Natural killer cell (primary cell): Measurements from ENCODE around the gene SLC44A4. TPM values are rescaled to one million over a fixed set of nuclear protein-coding genes. Genes with fewer than 3 reads are reported as not detected.

Experiments
- ATAC-seq, 3 donors: fragments of 150-1000 bp in 2 of 3; fragments of 200-7000 bp in 1 of 3; cut with Tn5 transposase; 1 replicate in 1 of 3; 2 replicates in 2 of 3; pipeline ENCODE4 v1.10.0; 2021; ENCODE audit warnings: mild to moderate bottlenecking in 2 of 3, moderate library complexity in 2 of 3
- DNase-seq, 2 donors: peaks; one replicate each; pipeline versions ENCODE4 v3.0.0 to v3.0.0-alpha.2; 2013 to 2021; ENCODE audit warnings: mixed read lengths in 1 of 2
- H3K27ac ChIP-seq: one replicate; pipeline ENCODE4 v1.5.1; 2013; ENCODE audit warnings: mild to moderate bottlenecking, low read length
- H3K27me3 ChIP-seq: one replicate; pipeline ENCODE4 v1.6.1; 2013; ENCODE audit warnings: low read length; ENCODE audit not compliant: control insufficient read depth, insufficient read depth
- H3K36me3 ChIP-seq: one replicate; pipeline ENCODE4 v1.6.1; 2013; ENCODE audit warnings: low read length; ENCODE audit not compliant: control insufficient read depth, insufficient read depth
- H3K4me1 ChIP-seq: one replicate; pipeline ENCODE4 v1.6.1; 2013; ENCODE audit warnings: low read length; ENCODE audit not compliant: control insufficient read depth, insufficient read depth
- H3K4me3 ChIP-seq: one replicate; pipeline ENCODE4 v1.5.1; 2013; ENCODE audit warnings: low read length
- H3K9me3 ChIP-seq: one replicate; pipeline ENCODE4 v1.6.1; 2013; ENCODE audit warnings: low read length; ENCODE audit not compliant: control insufficient read depth, insufficient read depth
- H3K27ac Mint-ChIP-seq, 2 donors: one replicate each; pipeline ENCODE4 v1.8.0; 2022; ENCODE audit warnings: mild to moderate bottlenecking in 2 of 2, mixed read lengths in 2 of 2, moderate library complexity in 1 of 2
- H3K27me3 Mint-ChIP-seq, 2 donors: one replicate each; pipeline ENCODE4 v1.8.0; 2022; ENCODE audit warnings: low read depth in 2 of 2, mixed read lengths in 2 of 2
- H3K36me3 Mint-ChIP-seq: one replicate; pipeline ENCODE4 v1.8.0; 2022; ENCODE audit warnings: mixed read lengths
- H3K4me1 Mint-ChIP-seq, 2 donors: one replicate each; pipeline ENCODE4 v1.8.0; 2022; ENCODE audit warnings: mixed read lengths in 2 of 2
- H3K4me3 Mint-ChIP-seq: one replicate; pipeline ENCODE4 v1.8.0; 2022; ENCODE audit warnings: mild to moderate bottlenecking, moderate library complexity, mixed read lengths
- H3K9me3 Mint-ChIP-seq, 2 donors: one replicate each; pipeline ENCODE4 v1.8.0; 2022; ENCODE audit warnings: mixed read lengths in 2 of 2
- WGBS: methylation state at CpG from one replicate; pipeline ENCODE4 v1.1.7; 2013; ENCODE audit warnings: missing lambda C conversion rate; ENCODE audit not compliant: insufficient coverage; 5-methylcytosine and 5-hydroxymethylcytosine counted together
- intact Hi-C: fragments of 100-400 bp; cut with micrococcal nuclease; formaldehyde crosslinking; loops from one replicate; pipeline ENCODE4 v1.14.2; 2022
- total RNA-seq, 4 donors: library from RNA; stranded (reverse); fragments of 120-200 nt in 1 of 4; gene quantifications; one replicate each; pipeline versions ENCODE4 v1.2.3 to v1.2.4, GENCODE V29; 2013 to 2022
- TF ChIP-seq, protein P1 (sequence below): fragments of 200-600 bp; IDR thresholded peaks from one replicate; pipeline ENCODE4 v1.8.0; 2022; ENCODE audit warnings: antibody characterized with exemption

The SLC44A4 gene
- total RNA-seq, 3 donors from 2014 or later (not counting 1 experiment from before 2014, with no cell fraction given): 0.48 TPM; not detected in 2

GRCh38 chr6:31900917-31901414 lies 22.2 kb upstream of the SLC44A4 start:
- Histone ChIP-seq H3K27me3 (no peaks in the 10 kb centered on the region), H3K27ac (peak overlapping the region; percentile 17), H3K9me3 (no peaks in the 10 kb centered on the region), H3K36me3 (peaks cover 2% of the 10 kb centered on the region), H3K4me3 (peak overlapping the region; percentile 40), H3K4me1 (peaks cover 54% of the 10 kb centered on the region)
- Mint-ChIP-seq H3K27ac (no peak overlapping the region), H3K4me3 (peak overlapping the region; percentile 31), H3K9me3 (no peaks in the 10 kb centered on the region), H3K36me3 (no peaks in the 10 kb centered on the region), H3K4me1 (peaks cover 33 to 50% of the 10 kb centered on the region in 2 donors), H3K27me3 (no peaks in the 10 kb centered on the region)
- intact Hi-C loops: no loop called here
- peak in 1 of 2 donors; percentile 32 for DNase-seq
- TF ChIP-seq, protein P1, sequence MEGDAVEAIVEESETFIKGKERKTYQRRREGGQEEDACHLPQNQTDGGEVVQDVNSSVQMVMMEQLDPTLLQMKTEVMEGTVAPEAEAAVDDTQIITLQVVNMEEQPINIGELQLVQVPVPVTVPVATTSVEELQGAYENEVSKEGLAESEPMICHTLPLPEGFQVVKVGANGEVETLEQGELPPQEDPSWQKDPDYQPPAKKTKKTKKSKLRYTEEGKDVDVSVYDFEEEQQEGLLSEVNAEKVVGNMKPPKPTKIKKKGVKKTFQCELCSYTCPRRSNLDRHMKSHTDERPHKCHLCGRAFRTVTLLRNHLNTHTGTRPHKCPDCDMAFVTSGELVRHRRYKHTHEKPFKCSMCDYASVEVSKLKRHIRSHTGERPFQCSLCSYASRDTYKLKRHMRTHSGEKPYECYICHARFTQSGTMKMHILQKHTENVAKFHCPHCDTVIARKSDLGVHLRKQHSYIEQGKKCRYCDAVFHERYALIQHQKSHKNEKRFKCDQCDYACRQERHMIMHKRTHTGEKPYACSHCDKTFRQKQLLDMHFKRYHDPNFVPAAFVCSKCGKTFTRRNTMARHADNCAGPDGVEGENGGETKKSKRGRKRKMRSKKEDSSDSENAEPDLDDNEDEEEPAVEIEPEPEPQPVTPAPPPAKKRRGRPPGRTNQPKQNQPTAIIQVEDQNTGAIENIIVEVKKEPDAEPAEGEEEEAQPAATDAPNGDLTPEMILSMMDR: no peak
- ATAC-seq: no peak
- WGBS: 82% methylated on average over 29 of the region's 29 CpGs

DNA sequence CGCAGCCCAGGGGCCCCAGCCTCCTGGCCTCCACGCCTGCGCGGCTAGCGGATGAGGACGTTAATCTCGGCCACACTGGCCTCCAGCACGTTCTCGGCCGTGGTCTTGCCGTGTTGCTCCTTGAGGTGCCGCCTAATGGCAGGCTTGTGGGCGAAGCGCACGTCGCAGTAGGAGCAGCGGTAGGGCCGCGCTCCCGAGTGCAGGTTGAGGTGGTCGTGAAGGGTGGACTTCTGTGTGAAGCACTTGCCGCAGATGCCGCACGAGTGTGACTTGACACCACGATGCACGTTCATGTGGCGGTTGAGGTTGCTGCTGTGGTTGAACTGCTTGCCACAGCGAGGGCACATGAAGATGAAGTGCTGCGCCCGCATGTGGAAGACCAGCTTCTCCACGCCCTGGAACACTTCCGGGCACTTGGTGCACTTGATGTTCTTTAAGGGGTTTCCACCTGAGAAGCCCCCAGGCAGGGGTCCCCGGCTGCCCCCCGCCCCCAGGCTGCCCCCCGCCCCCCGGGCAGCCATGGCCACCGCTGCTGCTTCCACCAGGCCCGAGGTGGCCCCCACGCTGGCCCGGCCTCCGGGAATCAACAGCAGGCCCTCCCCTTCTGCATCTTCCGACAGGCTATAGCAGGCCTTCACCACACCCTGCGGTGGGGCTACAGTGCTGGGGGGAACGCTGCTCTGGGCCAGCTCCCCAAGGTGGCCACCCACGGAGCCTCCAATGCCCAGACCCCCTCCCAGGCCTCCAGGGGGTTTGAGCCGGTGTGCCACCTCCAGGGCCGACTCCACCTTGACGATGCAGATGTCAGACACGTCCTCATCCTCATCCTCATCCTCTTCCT lies 21.3 kb upstream of the SLC44A4 start:
- Mint-ChIP-seq H3K9me3 (no peaks in the 10 kb centered on the region), H3K27ac (peak overlapping the region in 1 of 2 donors; percentile 95), H3K27me3 (no peaks in the 10 kb centered on the region), H3K36me3 (no peaks in the 10 kb centered on the region), H3K4me1 (peaks cover 33 to 50% of the 10 kb centered on the region in 2 donors), H3K4me3 (peak overlapping the region; percentile 72)
- Histone ChIP-seq H3K4me1 (peaks cover 54% of the 10 kb centered on the region), H3K27me3 (no peaks in the 10 kb centered on the region), H3K27ac (no peak overlapping the region), H3K9me3 (no peaks in the 10 kb centered on the region), H3K4me3 (no peak overlapping the region), H3K36me3 (peaks cover 2% of the 10 kb centered on the region)
- TF ChIP-seq, protein P1: no peak
- WGBS: 49% methylated on average over 44 of the region's 49 CpGs
- intact Hi-C loops: loop anchor here (5.0 kb wide), 1 partner anchor 57 kb away; the partner anchor contains the start of genes NELFE and SKIC2
- ATAC-seq (no peak), DNase-seq (peak; percentile 34 to 45)

DNA sequence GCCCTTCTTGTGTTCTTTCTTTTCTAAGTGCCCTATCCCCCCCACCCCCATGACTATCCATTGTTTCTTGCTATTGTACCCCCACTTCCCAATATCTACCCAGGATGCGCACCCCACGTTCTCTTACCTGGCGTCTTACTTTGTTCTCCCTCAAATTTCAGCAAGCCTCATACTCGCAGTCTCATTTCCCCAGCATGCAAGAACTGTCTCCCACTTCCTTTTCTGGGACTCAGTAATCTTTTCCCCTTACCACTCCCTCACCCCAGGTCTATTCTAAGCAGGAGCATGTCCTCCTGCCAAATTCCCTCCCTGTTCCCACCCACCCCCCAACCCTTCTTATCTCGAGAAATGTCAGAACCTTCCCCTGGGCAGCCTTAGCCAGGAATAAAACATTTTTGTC lies 20.4 kb upstream of the SLC44A4 start:
- H3K4me1 ChIP-seq: peaks cover 54% of the 10 kb centered on the region

More for the DNA sequence above, 20.4 kb upstream of the SLC44A4 start:
- intact Hi-C loops: loop anchor here (5.0 kb wide), 1 partner anchor 58 kb away; the partner anchor contains the start of genes NELFE and SKIC2
- H3K27ac Mint-ChIP-seq: peak overlapping the region in 1 of 2 donors; percentile 95
- TF ChIP-seq, protein P1: no peak
- whole genome bisulfite sequencing: 67% methylated on average over 5 of the region's 5 CpGs
- H3K27ac ChIP-seq: no peak overlapping the region
- no peaks in the 10 kb centered on the region for H3K36me3 Mint-ChIP-seq
- no peaks in the 10 kb centered on the region for H3K9me3 Mint-ChIP-seq
- H3K4me3 ChIP-seq: no peak overlapping the region
- H3K4me1 Mint-ChIP-seq: peaks cover 33 to 50% of the 10 kb centered on the region in 2 donors
- H3K36me3 ChIP-seq: peaks cover 4% of the 10 kb centered on the region
- no peak for DNase-seq
- H3K27me3 ChIP-seq: no peaks in the 10 kb centered on the region
- no peak for ATAC-seq
- no peaks in the 10 kb centered on the region for H3K9me3 ChIP-seq
- no peaks in the 10 kb centered on the region for H3K27me3 Mint-ChIP-seq
- H3K4me3 Mint-ChIP-seq: peak overlapping the region; percentile 97
